ENCODE results near the gene SUFU. TPM values are rescaled to one million over a fixed set of nuclear protein-coding genes. Genes with fewer than 3 reads are reported as not detected.

SUFU gene
- total RNA-seq, 1 experiment from 2014 or later: 13.1 TPM

DNA sequence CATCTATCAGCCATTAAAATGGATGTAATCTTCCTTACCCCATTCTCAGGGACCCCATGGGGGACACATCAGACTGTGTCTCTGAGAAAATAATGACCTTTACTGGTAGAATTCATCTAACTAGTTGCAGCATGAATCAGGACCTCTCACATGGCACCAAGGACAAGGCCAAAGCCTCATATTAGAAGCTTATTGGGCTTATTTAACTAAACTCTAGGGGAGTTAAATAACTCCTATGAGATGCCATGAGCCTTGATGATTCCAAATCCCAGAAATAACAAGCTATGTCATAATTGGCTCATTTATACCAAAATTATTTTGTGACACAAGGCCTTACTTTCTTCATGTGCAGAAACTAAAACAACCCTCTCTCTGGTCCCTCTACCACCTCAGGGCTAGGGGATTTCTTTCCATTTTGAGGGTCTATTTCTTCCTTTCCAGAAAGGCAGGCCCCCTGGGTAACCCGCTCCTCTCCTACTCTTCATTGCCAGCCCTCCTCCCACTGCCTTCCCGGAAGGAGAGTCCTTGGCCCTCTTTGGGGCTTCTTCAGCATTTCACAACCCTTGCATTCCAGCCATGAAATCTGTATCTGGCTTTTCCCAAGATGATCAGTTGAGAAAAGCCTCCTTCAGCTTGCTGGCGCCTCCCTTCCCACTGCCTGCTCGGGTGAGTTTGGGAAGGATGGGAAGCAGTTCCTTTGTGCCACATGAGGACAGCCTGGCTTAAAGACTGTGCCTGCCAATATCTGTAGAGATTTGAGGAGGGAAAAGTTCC is 98.7 kb downstream of the SUFU start:
- CTCF ChIA-PET: interaction anchor here (1.0 to 1.4 kb wide), 2 partner anchors 12 to 19 kb away, joined by 3 to 5 read pairs; no protein-coding TSS in a partner anchor
- H3K4me3 Mint-ChIP-seq: no peak overlapping the region
- no peak for ATAC-seq

DNA sequence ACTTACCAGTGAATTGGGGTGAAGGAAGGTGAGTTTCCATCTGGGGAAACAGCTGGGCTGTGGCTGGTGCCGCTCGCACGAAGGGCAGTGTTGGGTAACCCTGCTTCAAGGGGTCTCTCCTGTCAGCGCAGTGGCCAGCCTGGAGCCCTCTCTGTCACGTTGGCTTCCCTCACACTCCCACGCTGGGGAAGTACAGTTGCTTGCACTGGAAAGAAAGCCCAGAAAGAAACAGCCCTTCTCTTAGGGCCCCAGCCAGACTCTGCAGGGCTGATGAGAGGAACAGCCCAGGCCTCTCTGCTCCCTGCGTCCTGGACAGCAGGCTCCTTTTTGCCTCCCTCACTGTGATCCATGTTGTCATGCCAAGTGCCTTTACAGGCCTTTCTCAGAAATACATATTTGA is 100.2 kb downstream of the SUFU start:
- DNase-seq (ENCODE audit: low spot score) (no peak), ATAC-seq (no peak)
- H3K27ac Mint-ChIP-seq: no peak overlapping the region
- H3K4me3 Mint-ChIP-seq: no peak overlapping the region
- POLR2A ChIA-PET: no interaction called here
- no peaks in the 10 kb centered on the region for H3K9me3 Mint-ChIP-seq
- no peaks in the 10 kb centered on the region for H3K4me1 Mint-ChIP-seq
- TF ChIP-seq, protein P1, sequence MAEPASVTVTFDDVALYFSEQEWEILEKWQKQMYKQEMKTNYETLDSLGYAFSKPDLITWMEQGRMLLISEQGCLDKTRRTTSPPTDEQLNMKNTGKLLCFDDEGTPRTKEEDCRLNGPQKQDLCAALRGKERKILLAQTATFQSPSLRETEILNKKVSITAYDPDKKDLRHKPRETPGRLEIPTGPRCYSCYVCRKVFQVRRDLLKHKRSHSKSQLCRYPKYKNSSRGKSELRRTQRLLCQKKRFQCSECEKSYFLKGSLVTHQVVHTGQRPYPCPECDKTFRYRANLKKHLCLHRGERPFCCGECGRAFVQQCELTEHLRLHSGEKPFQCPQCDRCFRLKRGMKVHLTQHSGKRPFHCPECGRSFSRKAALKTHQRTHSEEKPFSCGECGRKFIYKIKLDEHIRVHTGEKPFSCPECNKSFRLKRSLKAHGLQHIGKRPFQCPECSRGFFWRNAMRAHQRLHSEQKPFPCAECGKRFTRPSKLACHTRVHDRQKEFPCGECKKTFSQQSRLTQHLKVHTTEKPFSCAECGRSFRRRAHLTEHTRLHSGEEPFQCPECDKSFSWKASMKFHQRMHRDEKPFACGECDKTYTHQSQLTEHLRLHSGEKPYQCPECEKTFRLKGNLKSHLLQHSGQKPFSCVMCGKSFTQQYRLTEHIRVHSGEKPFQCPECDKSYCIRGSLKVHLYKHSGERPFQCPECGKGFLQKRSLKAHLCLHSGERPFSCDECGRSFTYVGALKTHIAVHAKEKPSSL (CRISPR knock-in tag; conservative IDR thresholded peaks at IDR 0.05): no peak
- no peak for TF ChIP-seq ZNF317 (CRISPR knock-in tag; IDR thresholded peaks at IDR 0.05; ENCODE audit: borderline replicate concordance, low read depth)
- TF ChIP-seq, protein P2, sequence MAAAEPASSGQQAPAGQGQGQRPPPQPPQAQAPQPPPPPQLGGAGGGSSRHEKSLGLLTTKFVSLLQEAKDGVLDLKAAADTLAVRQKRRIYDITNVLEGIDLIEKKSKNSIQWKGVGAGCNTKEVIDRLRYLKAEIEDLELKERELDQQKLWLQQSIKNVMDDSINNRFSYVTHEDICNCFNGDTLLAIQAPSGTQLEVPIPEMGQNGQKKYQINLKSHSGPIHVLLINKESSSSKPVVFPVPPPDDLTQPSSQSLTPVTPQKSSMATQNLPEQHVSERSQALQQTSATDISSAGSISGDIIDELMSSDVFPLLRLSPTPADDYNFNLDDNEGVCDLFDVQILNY (CRISPR knock-in tag; IDR thresholded peaks at IDR 0.05): no peak
- no peak for TF ChIP-seq RORB (CRISPR knock-in tag; IDR thresholded peaks at IDR 0.05)
- TF ChIP-seq, protein P3, sequence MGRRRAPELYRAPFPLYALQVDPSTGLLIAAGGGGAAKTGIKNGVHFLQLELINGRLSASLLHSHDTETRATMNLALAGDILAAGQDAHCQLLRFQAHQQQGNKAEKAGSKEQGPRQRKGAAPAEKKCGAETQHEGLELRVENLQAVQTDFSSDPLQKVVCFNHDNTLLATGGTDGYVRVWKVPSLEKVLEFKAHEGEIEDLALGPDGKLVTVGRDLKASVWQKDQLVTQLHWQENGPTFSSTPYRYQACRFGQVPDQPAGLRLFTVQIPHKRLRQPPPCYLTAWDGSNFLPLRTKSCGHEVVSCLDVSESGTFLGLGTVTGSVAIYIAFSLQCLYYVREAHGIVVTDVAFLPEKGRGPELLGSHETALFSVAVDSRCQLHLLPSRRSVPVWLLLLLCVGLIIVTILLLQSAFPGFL (CRISPR knock-in tag; IDR thresholded peaks at IDR 0.05; ENCODE audit: borderline replicate concordance): no peak
- TF ChIP-seq, protein P4, sequence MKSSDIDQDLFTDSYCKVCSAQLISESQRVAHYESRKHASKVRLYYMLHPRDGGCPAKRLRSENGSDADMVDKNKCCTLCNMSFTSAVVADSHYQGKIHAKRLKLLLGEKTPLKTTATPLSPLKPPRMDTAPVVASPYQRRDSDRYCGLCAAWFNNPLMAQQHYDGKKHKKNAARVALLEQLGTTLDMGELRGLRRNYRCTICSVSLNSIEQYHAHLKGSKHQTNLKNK (CRISPR knock-in tag; IDR thresholded peaks at IDR 0.05): no peak
- TF ChIP-seq, protein P5, sequence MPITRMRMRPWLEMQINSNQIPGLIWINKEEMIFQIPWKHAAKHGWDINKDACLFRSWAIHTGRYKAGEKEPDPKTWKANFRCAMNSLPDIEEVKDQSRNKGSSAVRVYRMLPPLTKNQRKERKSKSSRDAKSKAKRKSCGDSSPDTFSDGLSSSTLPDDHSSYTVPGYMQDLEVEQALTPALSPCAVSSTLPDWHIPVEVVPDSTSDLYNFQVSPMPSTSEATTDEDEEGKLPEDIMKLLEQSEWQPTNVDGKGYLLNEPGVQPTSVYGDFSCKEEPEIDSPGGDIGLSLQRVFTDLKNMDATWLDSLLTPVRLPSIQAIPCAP (CRISPR knock-in tag; IDR thresholded peaks at IDR 0.05): no peak
- no peak for TF ChIP-seq GABPB1 (CRISPR knock-in tag; IDR thresholded peaks at IDR 0.05)
- TF ChIP-seq ATF1 (CRISPR knock-in tag; IDR thresholded peaks at IDR 0.05): no peak
- TF ChIP-seq, protein P6, sequence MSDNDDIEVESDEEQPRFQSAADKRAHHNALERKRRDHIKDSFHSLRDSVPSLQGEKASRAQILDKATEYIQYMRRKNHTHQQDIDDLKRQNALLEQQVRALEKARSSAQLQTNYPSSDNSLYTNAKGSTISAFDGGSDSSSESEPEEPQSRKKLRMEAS (CRISPR knock-in tag; IDR thresholded peaks at IDR 0.05): no peak
- TF ChIP-seq GTF2I (CRISPR knock-in tag; conservative IDR thresholded peaks at IDR 0.05): no peak
- no peaks in the 10 kb centered on the region for H3K27me3 Mint-ChIP-seq (ENCODE audit: low read depth)
- no peaks in the 10 kb centered on the region for H3K36me3 Mint-ChIP-seq
- CTCF ChIA-PET: interaction anchor here (1.4 kb wide), 1 partner anchor 8 kb away, joined by 3 read pairs; no protein-coding TSS in a partner anchor

More for the DNA sequence above, 98.7 kb downstream of the SUFU start:
- TF ChIP-seq, protein P6 (CRISPR knock-in tag; IDR thresholded peaks at IDR 0.05): no peak
- no peak for TF ChIP-seq EMX1 (CRISPR knock-in tag; IDR thresholded peaks at IDR 0.05)
- TF ChIP-seq, protein P7, sequence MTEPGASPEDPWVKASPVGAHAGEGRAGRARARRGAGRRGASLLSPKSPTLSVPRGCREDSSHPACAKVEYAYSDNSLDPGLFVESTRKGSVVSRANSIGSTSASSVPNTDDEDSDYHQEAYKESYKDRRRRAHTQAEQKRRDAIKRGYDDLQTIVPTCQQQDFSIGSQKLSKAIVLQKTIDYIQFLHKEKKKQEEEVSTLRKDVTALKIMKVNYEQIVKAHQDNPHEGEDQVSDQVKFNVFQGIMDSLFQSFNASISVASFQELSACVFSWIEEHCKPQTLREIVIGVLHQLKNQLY (CRISPR knock-in tag; IDR thresholded peaks at IDR 0.05): no peak
- TF ChIP-seq, protein P8, sequence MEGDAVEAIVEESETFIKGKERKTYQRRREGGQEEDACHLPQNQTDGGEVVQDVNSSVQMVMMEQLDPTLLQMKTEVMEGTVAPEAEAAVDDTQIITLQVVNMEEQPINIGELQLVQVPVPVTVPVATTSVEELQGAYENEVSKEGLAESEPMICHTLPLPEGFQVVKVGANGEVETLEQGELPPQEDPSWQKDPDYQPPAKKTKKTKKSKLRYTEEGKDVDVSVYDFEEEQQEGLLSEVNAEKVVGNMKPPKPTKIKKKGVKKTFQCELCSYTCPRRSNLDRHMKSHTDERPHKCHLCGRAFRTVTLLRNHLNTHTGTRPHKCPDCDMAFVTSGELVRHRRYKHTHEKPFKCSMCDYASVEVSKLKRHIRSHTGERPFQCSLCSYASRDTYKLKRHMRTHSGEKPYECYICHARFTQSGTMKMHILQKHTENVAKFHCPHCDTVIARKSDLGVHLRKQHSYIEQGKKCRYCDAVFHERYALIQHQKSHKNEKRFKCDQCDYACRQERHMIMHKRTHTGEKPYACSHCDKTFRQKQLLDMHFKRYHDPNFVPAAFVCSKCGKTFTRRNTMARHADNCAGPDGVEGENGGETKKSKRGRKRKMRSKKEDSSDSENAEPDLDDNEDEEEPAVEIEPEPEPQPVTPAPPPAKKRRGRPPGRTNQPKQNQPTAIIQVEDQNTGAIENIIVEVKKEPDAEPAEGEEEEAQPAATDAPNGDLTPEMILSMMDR (IDR thresholded peaks at IDR 0.05): no peak
- TF ChIP-seq, protein P9, sequence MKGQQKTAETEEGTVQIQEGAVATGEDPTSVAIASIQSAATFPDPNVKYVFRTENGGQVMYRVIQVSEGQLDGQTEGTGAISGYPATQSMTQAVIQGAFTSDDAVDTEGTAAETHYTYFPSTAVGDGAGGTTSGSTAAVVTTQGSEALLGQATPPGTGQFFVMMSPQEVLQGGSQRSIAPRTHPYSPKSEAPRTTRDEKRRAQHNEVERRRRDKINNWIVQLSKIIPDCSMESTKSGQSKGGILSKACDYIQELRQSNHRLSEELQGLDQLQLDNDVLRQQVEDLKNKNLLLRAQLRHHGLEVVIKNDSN (CRISPR knock-in tag; IDR thresholded peaks at IDR 0.05): no peak
- no peak for TF ChIP-seq ZNF138 (CRISPR knock-in tag; conservative IDR thresholded peaks at IDR 0.05)
- no peak for TF ChIP-seq ZNF232 (CRISPR knock-in tag; IDR thresholded peaks at IDR 0.05)
- TF ChIP-seq FOXP1 (CRISPR knock-in tag; IDR thresholded peaks at IDR 0.05; ENCODE audit: borderline replicate concordance): no peak
- TF ChIP-seq NFYB (CRISPR knock-in tag; conservative IDR thresholded peaks at IDR 0.05; ENCODE audit: low read depth): no peak
- H3K36me3 Mint-ChIP-seq: no peaks in the 10 kb centered on the region
- H3K4me1 Mint-ChIP-seq: no peaks in the 10 kb centered on the region
- H3K27ac Mint-ChIP-seq: no peak overlapping the region
- no peaks in the 10 kb centered on the region for H3K27me3 Mint-ChIP-seq (ENCODE audit: low read depth)
- no peaks in the 10 kb centered on the region for H3K9me3 Mint-ChIP-seq
- POLR2A ChIA-PET: no interaction called here
- no peak for DNase-seq (ENCODE audit: low spot score)
